GM21526 (cell line): ENCODE measurements around the gene COL5A3.

Source experiments
- ATAC-seq: cut with Tn5 transposase; IDR thresholded peaks from one replicate; pipeline ENCODE4 v1.9.1; 2021; ENCODE audit warnings: moderate library complexity; ENCODE audit not compliant: unreplicated experiment, low FRiP score

Gene COL5A3

GRCh38 chr19:10013316-10013715 lies 3.0 kb upstream of the COL5A3 start, which contains the start of gene RDH8:
TSS of gene RDH8 (plus strand) at chr19:10013483. CDS start at chr19:10013498, 15 bp downstream.
- ATAC-seq = no peak

GRCh38 chr19:10011974-10012373 lies 1.7 kb upstream of the COL5A3 start:
- ATAC-seq = no peak

- no peak for ATAC-seq
Measured at GRCh38 chr19:10010939-10011338, 635 bp upstream of the COL5A3 start.

- ATAC-seq = no peak
Measured at GRCh38 chr19:10009714-10010224, 535 bp downstream of the COL5A3 start.

- ATAC-seq = no peak
Measured at GRCh38 chr19:10008184-10008765, 2.0 kb downstream of the COL5A3 start.

GRCh38 chr19:10007371-10008183 lies 2.7 kb downstream of the COL5A3 start:
- no peak for ATAC-seq

GRCh38 chr19:10006752-10007323 lies 3.5 kb downstream of the COL5A3 start:
- ATAC-seq = no peak

GRCh38 chr19:10006335-10006708 lies 4.0 kb downstream of the COL5A3 start:
- ATAC-seq = no peak

GRCh38 chr19:10005632-10006334 lies 4.5 kb downstream of the COL5A3 start:
- no peak for ATAC-seq

GRCh38 chr19:10004617-10005016 lies 5.7 kb downstream of the COL5A3 start:
- ATAC-seq = no peak

GRCh38 chr19:10003271-10003670 lies 7.0 kb downstream of the COL5A3 start:
- ATAC-seq = no peak

- no peak for ATAC-seq
Measured at GRCh38 chr19:10001899-10002298, 8.4 kb downstream of the COL5A3 start.

GRCh38 chr19:10000171-10000826 lies 10.0 kb downstream of the COL5A3 start:
- ATAC-seq = no peak

- ATAC-seq = no peak
Measured at GRCh38 chr19:9996541-9996940, 13.8 kb downstream of the COL5A3 start.

GRCh38 chr19:9995999-9996398 lies 14.3 kb downstream of the COL5A3 start:
- no peak for ATAC-seq

GRCh38 chr19:9995084-9995483 lies 15.2 kb downstream of the COL5A3 start:
- ATAC-seq = no peak

- ATAC-seq = no peak
Measured at GRCh38 chr19:9991425-9992191, 18.7 kb downstream of the COL5A3 start.

- no peak for ATAC-seq
Measured at GRCh38 chr19:9989504-9989903, 20.8 kb downstream of the COL5A3 start.

GRCh38 chr19:9986787-9987281 lies 23.5 kb downstream of the COL5A3 start:
- ATAC-seq = no peak
